SW480 (cell line): ENCODE data around the gene RIMBP2.

Experiments used
- DNase-seq: peaks from one replicate; pipeline ENCODE4 v3.0.0-alpha.2; 2016; ENCODE audit warnings: low spot score

RIMBP2 gene

DNA sequence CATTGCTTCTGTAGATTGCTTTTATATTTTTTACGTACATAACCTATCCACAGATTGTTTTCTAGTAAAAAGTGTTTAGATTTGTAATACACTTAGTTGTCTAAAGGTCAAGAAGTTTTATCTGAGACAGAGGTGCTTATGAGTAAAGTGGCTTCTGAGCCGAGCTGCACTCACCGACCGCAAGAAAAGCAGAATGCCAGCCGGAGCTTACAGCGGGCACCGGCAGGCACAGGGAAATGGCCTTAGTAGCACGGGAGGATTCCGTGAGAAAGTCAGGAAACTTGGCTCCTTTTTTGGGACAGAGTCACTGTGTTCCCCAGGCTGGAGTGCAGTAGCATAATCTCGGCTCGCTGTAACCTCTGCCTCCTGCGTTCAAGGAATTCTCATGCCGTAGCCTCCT, 348.6 kb downstream of the RIMBP2 start:
- no peak for DNase-seq

DNA sequence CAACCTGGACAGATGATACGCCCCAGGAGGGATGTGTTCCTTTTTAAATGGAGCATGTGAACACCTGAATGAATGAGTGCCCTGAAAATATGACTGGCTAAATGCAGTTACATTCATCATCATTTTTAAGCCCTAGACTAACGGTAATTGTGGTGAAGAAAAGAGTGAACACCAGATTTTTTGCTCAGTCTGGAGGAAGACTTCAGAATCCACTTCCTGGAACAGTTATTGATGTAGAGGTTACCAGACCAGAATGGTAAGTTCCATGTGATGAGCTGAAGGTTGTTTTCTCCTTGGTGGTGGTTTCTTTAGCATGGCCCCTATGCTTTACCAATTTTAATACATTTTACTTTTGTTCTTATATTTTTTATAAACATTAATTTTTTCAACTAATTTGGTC, 349.1 kb downstream of the RIMBP2 start:
- DNase-seq = no peak

DNA sequence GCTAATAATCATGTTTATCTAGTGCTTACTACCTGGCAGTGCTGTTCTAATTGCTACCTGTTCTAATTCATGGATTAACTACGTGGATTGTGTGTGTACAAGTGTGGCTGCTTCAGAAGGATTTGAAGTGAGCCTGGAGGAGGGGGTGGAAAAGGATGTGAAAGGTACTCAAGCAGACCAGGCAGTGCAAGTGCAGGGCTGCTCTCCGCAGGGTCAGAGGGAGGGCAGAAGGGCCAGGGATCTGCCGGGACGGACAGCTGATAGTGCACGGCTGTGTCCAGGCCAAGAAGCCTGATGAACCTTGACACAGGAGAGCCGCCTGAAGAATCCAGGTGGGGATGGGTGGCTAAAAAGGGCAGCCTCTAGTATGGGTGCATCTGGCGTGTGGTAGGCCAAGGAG, 349.9 kb downstream of the RIMBP2 start:
- DNase-seq = no peak

DNA sequence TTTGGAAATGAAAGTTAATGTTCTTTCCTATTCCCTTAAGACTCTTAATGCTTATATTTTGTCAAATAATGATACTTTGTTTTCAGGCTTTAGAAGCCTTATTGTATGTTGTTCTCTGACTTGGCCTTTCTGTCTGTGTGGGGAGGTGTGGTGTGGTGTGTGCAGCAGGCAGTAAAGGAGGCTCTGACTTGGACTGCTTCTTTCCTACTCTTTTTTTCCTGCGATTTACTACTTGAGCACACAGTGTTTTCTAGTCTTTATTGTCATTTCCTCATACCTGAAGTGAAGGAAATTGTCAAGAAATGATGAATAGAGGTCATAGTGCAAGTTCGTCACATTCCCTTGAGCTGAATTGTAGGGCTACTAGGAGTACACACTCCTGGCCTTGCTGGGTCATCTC, 351.5 kb downstream of the RIMBP2 start:
- no peak for DNase-seq

DNA sequence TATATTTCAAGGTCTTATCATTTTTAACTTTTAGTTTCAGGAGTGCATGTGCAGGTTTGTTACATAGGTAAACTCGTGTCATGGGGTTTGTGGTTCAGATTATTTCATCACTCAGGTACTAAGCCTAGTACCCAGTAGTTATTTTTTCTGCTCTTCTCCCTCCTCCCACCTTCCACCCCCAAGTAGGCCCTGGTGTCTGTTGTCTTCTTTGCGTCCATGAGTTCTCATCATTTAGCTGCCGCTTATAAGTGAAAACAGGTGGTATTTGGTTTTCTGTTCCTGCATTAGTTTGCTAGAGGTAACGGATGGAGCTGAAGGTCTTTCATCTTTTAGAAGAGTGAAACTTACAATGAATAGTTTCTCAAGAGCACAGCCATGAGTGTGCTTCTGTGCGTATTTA, 354.0 kb downstream of the RIMBP2 start:
- no peak for DNase-seq

DNA sequence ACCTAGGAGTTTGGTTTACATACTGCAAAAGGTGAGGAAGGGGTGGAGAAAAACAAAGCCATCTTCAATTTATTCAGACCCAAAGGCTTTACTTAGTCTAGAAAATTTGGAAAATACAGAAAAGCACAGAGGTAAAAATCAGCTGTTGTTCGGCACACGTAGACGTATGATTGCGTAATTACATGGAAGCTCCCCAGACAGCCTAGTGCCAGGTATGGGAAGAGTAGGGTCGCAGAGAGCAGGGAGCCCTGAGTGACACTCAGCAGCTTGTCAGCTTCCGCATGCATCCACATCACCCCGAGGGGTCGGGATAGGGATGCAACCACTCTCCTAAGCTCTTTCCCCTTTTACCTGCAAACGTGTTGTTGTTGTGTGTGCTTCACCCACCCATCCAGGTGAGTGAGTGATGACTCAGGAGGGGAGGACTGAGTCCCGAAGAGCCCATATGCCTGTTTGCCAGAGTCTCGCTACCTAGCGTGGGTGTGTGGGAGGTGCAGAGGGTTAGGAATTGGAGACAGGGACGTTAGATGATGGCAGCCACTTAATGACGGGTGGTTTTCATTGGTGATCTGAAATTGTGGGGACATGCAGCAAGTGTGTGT, 358.3 kb downstream of the RIMBP2 start:
- DNase-seq = peak; percentile 65

DNA sequence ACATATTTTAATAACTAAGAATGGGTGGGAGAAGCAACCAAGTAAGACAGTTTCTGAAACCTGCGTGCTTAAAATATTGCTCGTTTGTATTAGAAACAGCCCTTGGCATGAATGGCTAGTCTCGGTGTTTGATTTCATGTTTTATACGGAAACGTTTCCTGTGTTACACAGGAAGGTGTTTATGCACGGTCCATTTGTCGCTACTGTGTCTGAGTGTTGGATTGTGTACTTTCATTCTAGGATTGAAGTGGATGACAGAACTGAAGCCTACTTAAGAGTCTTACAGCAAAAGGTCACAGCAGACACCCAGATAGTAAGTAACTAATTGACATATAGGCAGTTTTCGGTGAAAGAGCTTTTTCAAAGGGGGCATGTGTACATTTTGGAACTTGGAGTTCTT, 358.9 kb downstream of the RIMBP2 start:
- DNase-seq = no peak

DNA sequence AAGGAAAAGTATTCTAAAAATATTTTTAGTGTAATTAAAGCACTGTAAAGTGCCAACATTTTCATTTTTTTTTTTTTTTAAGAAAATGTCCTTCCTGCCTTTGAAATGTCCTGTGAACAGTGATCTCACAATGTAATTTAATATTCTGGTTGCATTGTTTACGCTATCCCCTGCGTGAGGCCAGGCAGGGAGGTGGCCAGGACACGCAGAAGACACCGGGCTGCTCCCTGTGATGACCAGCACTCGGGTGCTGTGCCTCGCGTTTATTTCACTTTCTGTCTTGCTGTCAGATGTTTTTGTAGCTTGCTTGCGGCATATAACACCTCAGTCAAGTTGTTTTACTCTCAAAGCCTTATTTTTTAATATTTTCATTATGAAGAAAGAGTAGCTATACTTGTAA, 359.9 kb downstream of the RIMBP2 start:
- no peak for DNase-seq

DNA sequence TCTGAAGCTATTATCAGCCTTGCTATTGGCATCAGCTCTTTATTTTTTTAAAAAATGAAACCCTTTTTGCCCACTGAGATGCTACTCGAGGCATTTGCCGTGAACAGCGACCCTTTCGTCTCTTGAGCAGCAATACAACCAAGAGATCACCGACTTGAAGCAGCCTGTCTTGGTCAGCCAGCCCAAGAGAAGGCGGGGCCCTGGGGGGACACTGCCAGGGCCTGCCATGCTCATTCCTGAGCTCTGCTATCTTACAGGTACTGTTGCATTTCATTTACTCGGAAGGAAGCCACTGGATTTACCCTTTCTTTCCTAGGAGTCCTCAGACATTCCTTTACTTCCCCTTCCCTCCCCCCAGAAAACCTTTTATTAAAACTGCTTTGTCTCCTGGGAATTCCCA, 361.7 kb downstream of the RIMBP2 start:
- no peak for DNase-seq

DNA sequence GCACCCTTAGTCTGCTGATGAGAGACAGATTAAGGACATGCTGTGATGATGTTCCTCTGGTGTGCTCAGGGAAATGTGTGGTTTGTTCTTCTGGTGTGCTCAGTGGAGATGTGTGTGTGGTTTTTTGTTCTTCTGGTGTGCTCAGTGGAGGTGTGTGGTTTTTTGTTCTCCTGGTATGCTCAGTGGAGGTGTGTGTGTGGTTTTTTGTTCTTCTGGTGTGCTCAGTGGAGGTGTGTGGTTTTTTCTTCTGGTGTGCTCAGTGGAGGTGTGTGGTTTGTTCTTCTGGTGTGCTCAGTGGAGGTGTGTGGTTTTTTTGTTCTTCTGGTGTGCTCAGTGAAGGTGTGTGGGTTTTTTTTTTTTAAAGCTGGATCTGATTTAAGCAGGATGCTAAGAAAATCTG, 363.0 kb downstream of the RIMBP2 start:
- DNase-seq = peak; percentile 61

DNA sequence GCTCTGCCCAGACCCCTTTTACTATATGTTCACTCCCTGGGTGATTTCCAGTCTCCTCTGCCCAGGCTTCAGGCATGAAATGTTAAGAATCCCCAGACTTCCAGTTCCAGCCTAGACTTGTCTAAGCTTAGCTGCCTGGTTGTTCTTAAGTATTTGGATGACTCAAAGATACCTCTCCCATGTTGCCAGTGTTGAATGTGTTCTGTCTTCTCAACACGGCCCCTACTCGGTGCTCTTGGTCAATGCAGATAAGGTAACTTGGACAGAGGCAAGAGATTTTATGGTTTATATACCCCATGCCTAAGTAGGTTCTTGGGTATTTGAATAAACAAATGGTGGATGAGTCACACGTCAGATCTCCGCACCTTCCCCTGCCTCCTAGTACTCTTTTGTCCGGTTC, 364.8 kb downstream of the RIMBP2 start:
- peak; percentile 8 for DNase-seq

DNA sequence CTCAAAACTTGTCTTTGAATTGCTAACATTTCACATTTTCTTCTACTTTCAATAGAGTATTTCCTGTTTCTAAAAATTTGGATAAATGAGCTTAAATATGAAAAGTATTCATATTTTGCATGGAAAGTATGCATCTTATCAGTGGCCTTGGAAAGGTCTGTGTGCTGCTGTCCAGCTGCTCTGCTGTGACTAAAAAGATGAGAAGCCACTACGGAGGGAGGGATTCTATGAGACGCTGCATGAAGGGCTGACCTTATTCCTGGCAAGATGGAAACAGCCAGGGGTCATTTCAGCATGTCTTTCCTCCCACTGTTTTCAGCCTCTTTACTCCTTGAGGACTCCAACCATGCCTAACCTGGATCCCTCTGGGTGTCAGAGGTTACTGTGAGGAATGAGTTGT, 365.4 kb downstream of the RIMBP2 start:
- DNase-seq = no peak

DNA sequence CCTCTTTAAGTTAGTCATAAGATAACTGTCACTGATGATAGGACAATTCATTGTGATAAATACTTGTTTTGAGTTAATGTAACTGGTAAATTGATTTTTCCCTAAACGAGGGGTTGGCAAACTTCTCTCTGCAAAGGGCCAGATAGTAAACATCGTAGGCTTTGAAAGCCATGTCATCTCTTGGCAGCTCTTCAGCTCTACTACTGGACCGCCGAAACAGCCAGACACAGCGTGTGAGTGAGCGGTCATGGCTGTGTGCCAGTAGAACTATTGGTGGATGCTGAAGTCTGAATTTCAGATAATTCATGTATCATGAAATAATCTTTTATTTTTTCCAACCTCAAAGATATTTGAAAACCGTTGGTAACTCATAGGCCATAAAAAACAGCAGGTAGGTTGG, 368.5 kb downstream of the RIMBP2 start:
- no peak for DNase-seq
